CD4-positive, alpha-beta T cell treated with Interleukin-12 subunit alpha and Interleukin-12 subunit beta, for 1 hour (primary cell): Measurements from ENCODE around the gene MRAP.
"Not testable (repeated sequence)": the region's sequence is repeated elsewhere in the genome, so short reads cannot be mapped to it uniquely, and the experiment has no call there.

Source experiments
- DNase-seq: peaks from one replicate; pipeline ENCODE4 v3.0.0-alpha.2; 2020

The MRAP gene

GRCh38 chr21:32298658-32299081 lies at the start of gene MRAP:
Gene MRAP (plus strand): TSS chr21:32298855. CDS start chr21:32298972, 117 bp downstream.
- DNase-seq, result no peak

GRCh38 chr21:32249511-32250280 lies 49.0 kb upstream of the MRAP start:
- DNase-seq, result no peak

GRCh38 chr21:32252136-32252535 lies 46.5 kb upstream of the MRAP start:
- no peak for DNase-seq

GRCh38 chr21:32253215-32253641 lies 45.4 kb upstream of the MRAP start:
- no peak for DNase-seq

GRCh38 chr21:32256251-32256650 lies 42.4 kb upstream of the MRAP start:
- DNase-seq, result no peak

GRCh38 chr21:32256873-32257620 lies 41.6 kb upstream of the MRAP start:
- no peak for DNase-seq

- DNase-seq, result peak; percentile 23
Measured at GRCh38 chr21:32257962-32258785, 40.5 kb upstream of the MRAP start.

- DNase-seq, result not testable (repeated sequence)
Measured at GRCh38 chr21:32258786-32259048, 39.9 kb upstream of the MRAP start.

GRCh38 chr21:32260130-32260529 lies 38.5 kb upstream of the MRAP start:
- DNase-seq, result no peak

- no peak for DNase-seq
Measured at GRCh38 chr21:32261929-32262328, 36.7 kb upstream of the MRAP start.

- DNase-seq, result not testable (repeated sequence)
Measured at GRCh38 chr21:32265321-32265720, 33.3 kb upstream of the MRAP start.

- DNase-seq, result no peak
Measured at GRCh38 chr21:32270748-32271147, 27.9 kb upstream of the MRAP start.

- no peak for DNase-seq
Measured at GRCh38 chr21:32276671-32277070, 22.0 kb upstream of the MRAP start.

GRCh38 chr21:32278103-32278502 lies 20.6 kb upstream of the MRAP start:
- no peak for DNase-seq

GRCh38 chr21:32278518-32279376 lies 19.9 kb upstream of the MRAP start, which contains the start of gene MIS18A:
Gene MIS18A (minus strand): TSS chr21:32279049. CDS start chr21:32279014, 35 bp downstream.
- DNase-seq, result peak; percentile 97

GRCh38 chr21:32279377-32279680 lies 19.3 kb upstream of the MRAP start:
- no peak for DNase-seq

- no peak for DNase-seq
Measured at GRCh38 chr21:32281531-32281930, 17.1 kb upstream of the MRAP start.

GRCh38 chr21:32282992-32283391 lies 15.7 kb upstream of the MRAP start:
- no peak for DNase-seq

- DNase-seq, result no peak
Measured at GRCh38 chr21:32285476-32285875, 13.2 kb upstream of the MRAP start.

GRCh38 chr21:32297449-32297848 lies 1.2 kb upstream of the MRAP start:
- DNase-seq, result no peak

GRCh38 chr21:32298148-32298559 lies 501 bp upstream of the MRAP start:
- DNase-seq, result no peak

- no peak for DNase-seq
Measured at GRCh38 chr21:32299695-32300094, 1.0 kb downstream of the MRAP start.
